Retina (tissue), 1 donor: ENCODE data around the gene PPP2R1B.
"Not testable (repeated sequence)": the region's sequence is repeated elsewhere in the genome, so short reads cannot be mapped to it uniquely, and the experiment has no call there.

ENCODE experiments used
- DNase-seq: peaks from one replicate; pipeline ENCODE4 v3.0.0-alpha.2; 2016

The PPP2R1B gene

GRCh38 chr11:111765984-111766833, at the start of gene PPP2R1B:
PPP2R1B (minus strand) TSS chr11:111766389; CDS start chr11:111766361, 28 bp downstream.
- peak; percentile 94 for DNase-seq

DNA sequence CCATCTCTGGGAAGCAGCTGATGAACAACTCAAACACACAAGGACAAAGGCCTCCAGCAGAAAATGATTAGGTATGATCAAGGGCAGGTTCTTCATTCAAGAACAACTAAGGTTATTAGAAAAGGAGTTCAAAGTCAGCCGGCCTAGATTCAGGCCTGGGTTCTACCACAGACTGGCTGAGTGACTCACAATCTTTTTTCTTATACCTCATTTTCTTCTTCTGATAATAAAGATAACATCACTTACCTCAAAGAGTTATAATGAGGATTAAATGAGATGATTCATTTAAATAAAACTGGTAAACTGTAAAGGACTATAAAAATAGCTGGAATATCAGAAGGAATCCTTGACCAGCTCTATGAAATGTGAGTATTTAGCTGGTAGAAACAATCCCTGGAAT, 49.3 kb upstream of the PPP2R1B start:
- DNase-seq: no peak

DNA sequence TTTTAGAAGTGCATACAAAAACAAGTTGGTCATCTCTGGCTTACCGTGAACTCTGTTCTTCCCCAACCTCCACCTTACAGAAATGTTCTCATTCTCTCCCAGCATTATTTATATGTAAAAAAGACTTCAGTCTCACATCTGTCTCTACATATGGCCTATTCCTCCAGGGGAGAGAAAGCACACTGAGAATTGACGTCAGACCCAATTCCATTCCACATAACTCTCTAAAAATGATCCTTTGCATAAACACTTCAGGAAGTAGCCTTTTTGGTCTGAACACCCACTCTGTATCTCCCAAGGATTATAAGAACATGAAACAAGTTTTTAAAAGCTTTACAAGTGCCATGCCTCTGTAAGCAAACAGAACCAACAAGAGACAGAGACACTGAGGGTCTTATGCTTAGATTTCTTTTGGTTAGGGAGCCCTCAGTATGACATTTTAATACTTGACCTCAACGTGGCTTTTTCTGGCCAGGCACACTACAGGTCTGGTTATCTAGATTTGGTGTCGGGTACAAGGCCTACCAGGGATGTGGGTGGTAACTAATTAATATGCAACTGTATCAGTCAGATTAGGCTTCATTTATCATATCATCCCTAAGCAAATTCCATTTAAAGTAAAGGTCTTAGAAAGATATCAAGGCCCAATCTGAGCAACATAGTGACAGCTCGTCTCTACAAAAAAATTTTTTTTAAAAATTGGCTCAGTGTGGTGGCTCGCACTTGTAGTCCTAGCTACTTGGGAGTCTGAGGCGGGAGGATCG, 48.5 kb upstream of the PPP2R1B start:
- no peak for DNase-seq

- no peak for DNase-seq
These were observed 47.9 kb upstream of the PPP2R1B start for GRCh38 chr11:111814106-111814505.

- no peak for DNase-seq
These were observed 46.0 kb upstream of the PPP2R1B start for GRCh38 chr11:111812211-111812610.

GRCh38 chr11:111811445-111811844, 45.3 kb upstream of the PPP2R1B start:
- DNase-seq: no peak

GRCh38 chr11:111808834-111809233, 42.6 kb upstream of the PPP2R1B start:
- DNase-seq: no peak

DNA sequence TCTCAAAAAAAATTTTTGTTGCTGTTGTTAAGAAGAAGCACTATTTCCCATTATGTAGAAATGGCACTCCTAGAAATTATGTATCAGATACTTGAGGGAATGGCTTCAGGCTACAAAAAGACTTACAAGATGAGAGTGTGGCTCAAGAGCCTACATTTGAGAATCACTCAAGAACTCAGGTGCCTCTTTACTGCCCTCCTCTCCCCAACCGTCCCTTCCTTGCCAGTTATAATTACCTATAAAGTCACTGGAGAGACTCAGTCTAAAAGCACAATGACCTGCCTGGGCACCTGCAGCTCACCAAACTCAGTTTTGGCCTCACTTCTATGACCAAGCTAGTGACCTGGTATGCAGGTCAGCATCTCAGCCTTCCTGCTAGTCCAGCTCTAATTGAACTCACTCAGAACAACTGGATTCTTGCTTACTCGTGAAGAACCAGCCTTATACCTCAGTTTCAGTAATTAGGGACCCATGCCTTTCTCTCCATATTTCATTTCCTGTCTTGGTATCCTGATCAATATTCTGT, 41.9 kb upstream of the PPP2R1B start:
- DNase-seq: no peak

DNA sequence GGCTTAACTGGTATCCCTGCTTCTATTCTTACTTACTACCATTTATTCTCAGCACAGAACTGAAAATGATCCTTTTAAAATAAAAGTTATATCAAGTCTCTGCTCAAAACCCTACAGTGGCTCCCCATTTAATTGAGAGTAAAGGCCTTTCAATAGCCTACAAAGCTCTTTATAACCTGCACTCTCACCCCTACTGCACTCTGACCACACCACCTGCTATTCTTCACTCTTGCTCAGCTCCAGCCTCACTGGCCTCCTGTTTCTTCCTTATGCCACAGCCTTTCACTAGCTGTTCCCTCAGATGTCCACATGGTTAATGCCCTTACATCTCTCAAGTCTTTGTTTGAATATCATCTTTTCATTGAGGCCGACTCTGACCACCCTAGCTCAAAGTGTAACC, 40.9 kb upstream of the PPP2R1B start:
- DNase-seq: no peak

DNA sequence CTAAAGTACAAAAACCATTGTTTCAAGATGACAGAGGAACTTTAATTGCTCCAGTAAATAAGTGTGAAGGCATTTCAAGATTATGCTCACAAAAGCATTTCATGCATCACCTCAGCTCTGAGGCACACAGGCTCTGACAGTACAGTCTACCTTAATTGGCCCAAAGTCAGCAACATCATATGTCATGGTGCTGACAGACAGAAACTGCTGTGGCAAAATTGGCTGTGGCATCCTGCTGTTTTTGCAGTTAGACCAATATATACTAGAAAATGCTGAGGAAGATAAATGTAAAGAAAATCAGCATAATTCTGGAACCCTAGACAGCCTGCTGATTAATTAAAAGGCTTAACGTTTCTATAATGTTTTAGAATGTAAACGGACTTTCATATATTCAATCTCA, 34.9 kb upstream of the PPP2R1B start:
- DNase-seq: peak; percentile 87

GRCh38 chr11:111798279-111798678, 32.1 kb upstream of the PPP2R1B start:
- no peak for DNase-seq

DNA sequence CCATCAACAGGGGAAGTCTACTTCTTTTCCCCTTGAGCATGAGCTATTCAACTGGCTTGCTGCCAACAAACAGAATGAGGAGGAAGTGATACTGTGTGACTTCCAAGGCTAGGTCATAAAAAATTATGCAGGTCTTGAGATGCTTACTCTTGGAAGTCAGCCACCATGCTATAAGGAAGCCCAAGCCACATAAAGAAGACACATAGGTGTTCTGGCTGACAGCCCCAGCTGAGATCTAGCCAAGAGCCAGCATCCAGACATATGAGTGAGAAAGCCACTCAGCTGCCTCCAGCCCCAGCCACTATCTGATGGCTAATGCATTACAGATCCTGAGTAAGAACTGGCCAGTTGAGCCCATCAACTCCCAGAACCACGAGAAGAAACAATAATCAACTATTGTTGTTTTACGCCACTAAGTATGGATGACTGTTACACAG, 31.0 kb upstream of the PPP2R1B start:
- no peak for DNase-seq

DNA sequence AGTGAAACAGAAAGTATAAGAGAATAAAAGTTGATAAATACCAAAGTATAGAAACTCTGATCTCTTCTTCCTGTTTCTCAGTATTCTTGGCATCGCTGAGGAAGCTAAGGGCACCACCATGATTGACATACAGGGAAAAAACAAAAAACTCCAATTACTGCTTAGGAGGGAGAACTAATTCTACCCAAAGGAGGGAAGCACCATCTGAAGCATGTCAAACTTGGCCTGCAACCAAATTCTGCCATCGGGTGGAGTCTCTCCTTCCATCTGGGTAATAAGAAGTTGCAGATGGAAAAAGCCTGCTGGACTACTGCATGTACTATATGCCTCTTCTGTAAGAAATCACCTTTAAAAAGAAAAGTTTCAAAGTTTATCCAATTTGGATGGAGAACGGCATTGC, 30.5 kb upstream of the PPP2R1B start:
- no peak for DNase-seq

DNA sequence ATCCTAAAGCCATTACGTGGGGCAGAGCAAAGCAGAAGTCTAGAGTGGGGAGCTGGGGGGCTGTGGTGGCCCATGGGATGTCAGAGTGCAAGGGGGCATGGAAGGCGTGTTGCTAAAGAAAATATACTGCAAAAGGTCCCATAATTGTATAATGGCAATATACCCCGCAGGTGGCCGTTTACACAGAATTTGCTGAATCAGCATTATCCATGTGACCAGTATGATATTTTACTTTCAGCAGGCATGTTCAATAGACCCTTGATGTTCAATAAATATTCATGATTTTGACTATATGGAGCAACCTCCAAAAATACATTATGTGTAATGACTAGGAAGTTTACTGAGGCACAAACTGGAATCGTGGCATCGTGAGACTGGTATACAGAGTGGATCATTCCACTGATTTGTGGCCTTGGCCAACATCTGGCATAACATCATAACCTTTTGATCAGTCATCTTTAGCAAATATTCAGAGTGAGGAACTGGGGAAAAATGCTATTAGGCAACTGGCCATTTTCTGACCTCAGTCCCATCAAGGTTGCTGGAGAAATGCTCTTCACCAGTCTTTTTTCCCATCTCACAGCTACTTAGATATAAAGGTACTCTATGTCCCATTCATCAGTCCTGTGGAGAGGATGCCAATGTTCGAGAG, 29.3 kb upstream of the PPP2R1B start:
- no peak for DNase-seq

DNA sequence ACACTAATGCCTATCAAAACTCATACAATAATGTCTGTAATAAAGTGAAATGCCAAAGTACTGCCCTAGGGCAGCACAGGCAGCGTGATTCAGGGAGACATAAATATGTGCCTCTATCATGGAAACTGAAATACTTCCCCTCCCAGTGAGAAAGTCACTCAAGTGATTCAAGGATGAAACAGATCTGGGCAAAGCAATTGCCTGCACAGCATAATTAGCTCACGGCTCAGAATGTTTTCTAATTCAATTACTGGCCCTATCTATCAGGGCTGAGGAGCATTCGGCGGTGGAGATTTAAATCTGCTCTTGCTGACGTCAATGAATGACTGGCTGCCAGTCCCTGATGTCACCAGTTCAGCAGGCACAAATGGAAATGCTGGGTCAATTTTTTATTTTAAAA, 27.7 kb upstream of the PPP2R1B start:
- DNase-seq: peak; percentile 40

- DNase-seq: no peak
These were observed 26.8 kb upstream of the PPP2R1B start for GRCh38 chr11:111792955-111793500.

- no peak for DNase-seq
These were observed 26.1 kb upstream of the PPP2R1B start for GRCh38 chr11:111792314-111792713.

- no peak for DNase-seq
These were observed 22.3 kb upstream of the PPP2R1B start for GRCh38 chr11:111788464-111788863.

- DNase-seq: no peak
These were observed 21.9 kb upstream of the PPP2R1B start for GRCh38 chr11:111788051-111788450.

DNA sequence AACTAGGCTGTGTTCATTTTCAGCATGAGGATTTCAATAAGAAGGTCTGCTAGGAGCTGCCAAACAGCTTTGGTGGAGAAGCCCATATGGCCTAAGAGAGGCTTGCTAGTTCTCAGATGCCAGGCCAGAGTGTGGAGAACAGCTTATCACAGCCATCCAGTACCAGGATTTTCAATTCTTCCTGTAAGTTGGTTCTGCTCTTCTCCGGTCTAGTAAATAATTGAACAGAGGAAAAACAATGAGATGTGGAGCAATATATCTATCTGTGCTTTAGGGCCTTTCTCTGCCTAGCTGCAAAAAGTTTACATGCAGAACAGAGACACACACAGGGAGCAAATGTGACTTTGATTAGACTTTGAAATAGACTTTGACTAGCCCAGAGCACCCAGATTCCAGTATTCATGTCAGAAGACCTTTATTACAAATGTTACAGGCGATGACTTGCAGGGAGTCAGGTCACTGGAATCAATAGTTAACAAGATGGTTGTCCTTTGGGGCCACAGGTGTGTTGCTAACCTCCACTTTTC, 19.8 kb upstream of the PPP2R1B start:
- DNase-seq: no peak

GRCh38 chr11:111785076-111785475, 18.9 kb upstream of the PPP2R1B start:
- DNase-seq: no peak

- DNase-seq: not testable (repeated sequence)
These were observed 18.1 kb upstream of the PPP2R1B start for GRCh38 chr11:111784311-111784710.
